ENCODE results near the gene RPP25L. TPM values are rescaled to one million over a fixed set of nuclear protein-coding genes. Genes with fewer than 3 reads are reported as not detected.
A peak's percentile ranks its signal among the peaks of the same experiment; 100 is the strongest.

Gene RPP25L
- total and polyA plus RNA-seq, 2 of the 4 experiments (the other 2 are of a cell fraction), result 20.4 to 26.3 TPM

DNA sequence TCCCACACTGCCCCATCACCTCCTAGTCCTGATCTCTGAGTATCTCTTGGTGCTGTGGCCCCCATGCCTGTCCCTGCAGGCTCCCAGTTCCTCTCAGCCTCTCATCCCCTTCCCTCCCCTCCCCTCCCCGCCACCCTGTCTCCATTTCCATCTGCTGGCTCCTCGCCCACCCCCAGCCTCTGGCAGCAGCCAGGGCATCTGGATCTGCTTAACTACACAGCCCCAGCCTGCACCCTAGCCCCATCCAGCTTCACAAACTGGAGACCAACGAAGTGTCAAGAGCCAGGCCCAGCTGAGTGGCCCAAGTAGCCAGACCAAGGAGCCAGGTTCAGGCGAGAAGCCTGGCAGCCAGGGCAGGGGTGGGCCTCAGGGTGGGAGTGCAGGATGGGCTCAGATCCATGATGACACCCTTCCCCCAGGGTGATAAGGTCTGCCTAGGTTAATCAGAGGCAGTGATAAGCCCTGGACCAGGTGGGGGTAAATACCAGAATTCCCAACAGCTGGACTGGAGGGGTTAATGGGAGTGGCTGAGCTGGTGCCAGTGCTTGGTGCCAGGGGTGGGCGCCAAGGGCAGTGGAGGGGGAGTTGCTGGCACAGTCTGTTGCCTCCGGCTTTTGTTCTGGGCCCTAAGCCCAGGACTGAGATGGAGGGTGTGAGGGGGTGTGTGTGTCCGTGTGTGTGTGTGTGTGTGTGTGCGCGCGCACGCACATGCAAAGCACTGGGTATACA is 42.6 kb upstream of the RPP25L start:
- 0 out of 2 replicates have a peak overlapping the region, but pooled peaks have one; percentile 26 for H4K91ac ChIP-seq (ENCODE audit: insufficient read depth, low read depth, low read length)
- no peaks in the 10 kb centered on the region for H4K20me1 ChIP-seq (ENCODE audit: insufficient read depth, low read length)
- no peak overlapping the region for H3K9ac ChIP-seq (ENCODE audit: low read depth, low read length)
- peak overlapping the region; percentile 46; the same call in 1 of the 2 replicates for H3K4ac ChIP-seq (ENCODE audit: low read depth, low read length)
- peaks cover 27% of the 10 kb centered on the region for H3K9me1 ChIP-seq (ENCODE audit: insufficient read depth, low read length)
- H2AK9ac ChIP-seq (replicated peaks; ENCODE audit: low read depth, low read length, poor library complexity), result peak overlapping the region; percentile 70
- in situ Hi-C loops (cut with MboI; ENCODE audit: low sequenced_read_pairs), result no loop called here
- intact Hi-C loops (cut with micrococcal nuclease), result no loop called here
- no peak overlapping the region; the same call in 1 of the 2 replicates for H3K23ac ChIP-seq (ENCODE audit: low read depth, low read length)
- DNase-seq (peak; percentile 57), ATAC-seq (ENCODE audit: low read depth) (peak; percentile 6)
- H2AFZ ChIP-seq (replicated peaks; ENCODE audit: low read length, poor library complexity), result peak overlapping the region; percentile 1
- peak overlapping the region in 1 of 2 experiments; percentile 68; a peak in 2 of 4 replicates for H4K8ac ChIP-seq (ENCODE audit: low read depth in 2 of 2, low read length in 2 of 2)
- H2AK5ac ChIP-seq (ENCODE audit: low read depth, low read length), result peak overlapping the region; percentile 97; the same call in 1 of the 2 replicates
- peaks cover 2% of the 10 kb centered on the region for H3K36me3 ChIP-seq (ENCODE audit: control insufficient read depth, insufficient read depth, low read length)
- peaks cover 35% of the 10 kb centered on the region for H3K4me1 ChIP-seq (ENCODE audit: control insufficient read depth, insufficient read depth, low read length)
- ChIA-PET POLR2A (ENCODE audit: unreplicated experiment) (interaction anchor here (0.7 to 0.9 kb wide), 2 partner anchors 8 to 18 kb away, joined by 3 to 5 read pairs; partner anchors contain the start of gene CCL27), CTCF (no interaction called here)
- no peak overlapping the region; the same call in 1 of the 2 replicates for H4K5ac ChIP-seq (ENCODE audit: low read depth, low read length)
- no peak overlapping the region for H2BK5ac ChIP-seq (ENCODE audit: low read depth, low read length, poor library complexity, severe bottlenecking)
- peak overlapping the region; percentile 39; the same call in 1 of the 2 replicates for H2BK20ac ChIP-seq (ENCODE audit: low read depth, low read length)
- no peak overlapping the region; the same call in 1 of the 2 replicates for H3K4me2 ChIP-seq (ENCODE audit: low read depth, low read length)
- no peak overlapping the region for H3K4me3 ChIP-seq (ENCODE audit: insufficient read depth, low read depth, low read length)
- H3K27ac ChIP-seq (ENCODE audit: insufficient read depth, low read length), result peak overlapping the region; percentile 8; the same call in 1 of the 2 replicates
- no TSS peak for BruUV-seq (replicated peaks)
- 45% methylated on average over 5 of the region's 11 CpGs; no CpG with 5 or more reads in 1 of the 2 experiments for WGBS, 2 experiments (ENCODE audit: extremely low coverage in 2 of 2, insufficient read length in 1 of 2)
- no peaks in the 10 kb centered on the region for H3K9me3 ChIP-seq (ENCODE audit: control insufficient read depth, insufficient read depth, low read length)
- no peak overlapping the region for H3K18ac ChIP-seq (ENCODE audit: low read depth, low read length)
- dilution Hi-C loops (cut with HindIII; ENCODE audit: low sequenced_read_pairs, unreplicated experiment), result no loop called here
- no peak for TF ChIP-seq MAFK (IDR thresholded peaks at IDR 0.05; ENCODE audit: low read depth, low read length)
- TF ChIP-seq CEBPB (IDR thresholded peaks at IDR 0.05; ENCODE audit: low read depth, low read length), result no peak
- TF ChIP-seq FOS (IDR thresholded peaks at IDR 0.05; ENCODE audit: low read depth, low read length), result no peak
- no peak for TF ChIP-seq ELK1 (IDR thresholded peaks at IDR 0.05; ENCODE audit: borderline replicate concordance, low read depth, low read length)
- TF ChIP-seq MXI1 (IDR thresholded peaks at IDR 0.05; ENCODE audit: borderline replicate concordance, low read depth, low read length), result no peak
- no peak for TF ChIP-seq MAZ (IDR thresholded peaks at IDR 0.05; ENCODE audit: borderline replicate concordance, low read depth, low read length)
- no peak for TF ChIP-seq RFX5 (IDR thresholded peaks at IDR 0.05; ENCODE audit: low read depth, low read length)
- TF ChIP-seq NFE2L2 (IDR thresholded peaks at IDR 0.05; ENCODE audit: low read depth, low read length), result no peak
- TF ChIP-seq SMC3 (IDR thresholded peaks at IDR 0.05; ENCODE audit: low read depth, low read length), result no peak
- no peak for TF ChIP-seq POLR2A (IDR thresholded peaks at IDR 0.05; ENCODE audit: low read depth, low read length)
- no peak for TF ChIP-seq RCOR1 (IDR thresholded peaks at IDR 0.05; ENCODE audit: insufficient replicate concordance, low read length)
- TF ChIP-seq CHD1 (IDR thresholded peaks at IDR 0.05; ENCODE audit: low read depth, low read length), result no peak
- TF ChIP-seq, protein P1, sequence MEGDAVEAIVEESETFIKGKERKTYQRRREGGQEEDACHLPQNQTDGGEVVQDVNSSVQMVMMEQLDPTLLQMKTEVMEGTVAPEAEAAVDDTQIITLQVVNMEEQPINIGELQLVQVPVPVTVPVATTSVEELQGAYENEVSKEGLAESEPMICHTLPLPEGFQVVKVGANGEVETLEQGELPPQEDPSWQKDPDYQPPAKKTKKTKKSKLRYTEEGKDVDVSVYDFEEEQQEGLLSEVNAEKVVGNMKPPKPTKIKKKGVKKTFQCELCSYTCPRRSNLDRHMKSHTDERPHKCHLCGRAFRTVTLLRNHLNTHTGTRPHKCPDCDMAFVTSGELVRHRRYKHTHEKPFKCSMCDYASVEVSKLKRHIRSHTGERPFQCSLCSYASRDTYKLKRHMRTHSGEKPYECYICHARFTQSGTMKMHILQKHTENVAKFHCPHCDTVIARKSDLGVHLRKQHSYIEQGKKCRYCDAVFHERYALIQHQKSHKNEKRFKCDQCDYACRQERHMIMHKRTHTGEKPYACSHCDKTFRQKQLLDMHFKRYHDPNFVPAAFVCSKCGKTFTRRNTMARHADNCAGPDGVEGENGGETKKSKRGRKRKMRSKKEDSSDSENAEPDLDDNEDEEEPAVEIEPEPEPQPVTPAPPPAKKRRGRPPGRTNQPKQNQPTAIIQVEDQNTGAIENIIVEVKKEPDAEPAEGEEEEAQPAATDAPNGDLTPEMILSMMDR (conservative IDR thresholded peaks at IDR 0.05; ENCODE audit: low read depth, low read length), result no peak
- TF ChIP-seq BHLHE40 (IDR thresholded peaks at IDR 0.05; ENCODE audit: low read depth, low read length), result no peak
- TF ChIP-seq RAD21 (IDR thresholded peaks at IDR 0.05; ENCODE audit: low read length), result no peak
- H2BK15ac ChIP-seq (ENCODE audit: low read depth, low read length), result no peak overlapping the region
- no peak overlapping the region for H2BK120ac ChIP-seq (ENCODE audit: low read depth, low read length)
- no peaks in the 10 kb centered on the region for H3K27me3 ChIP-seq (ENCODE audit: control insufficient read depth, insufficient read depth, low read length)
- no peak overlapping the region for H3K14ac ChIP-seq (replicated peaks; ENCODE audit: low read depth, low read length)
- no peak overlapping the region for H3K56ac ChIP-seq (ENCODE audit: extremely low read depth, insufficient read depth, low read length)
- H3K79me1 ChIP-seq (ENCODE audit: low read depth in 1 of 2, low read length in 2 of 2), result peaks cover 0 to 29% of the 10 kb centered on the region in 2 experiments; a peak in 2 of 4 replicates

Measured in IMR-90 (cell line).